ENCODE data around the gene AIFM2. TPM values are rescaled to one million over a fixed set of nuclear protein-coding genes. Genes with fewer than 3 reads are reported as not detected.
A peak's percentile ranks its signal among the peaks of the same experiment; 100 is the strongest.

Gene AIFM2
- total RNA-seq, 2 donors from 2014 or later, result 17.1 to 17.9 TPM

GRCh38 chr10:70115948-70116682 lies 16.5 kb downstream of the AIFM2 start:
- H3K4me3 ChIP-seq, result no peak overlapping the region
- ATAC-seq (ENCODE audit: insufficient number of reproducible peaks, low FRiP score, low read depth) (no peak), DNase-seq (ENCODE audit: low spot score) (no peak)
- H3K27ac ChIP-seq, result no peak overlapping the region
- no peaks in the 10 kb centered on the region for H3K9me3 ChIP-seq
- peaks cover 57% of the 10 kb centered on the region for H3K36me3 ChIP-seq
- no peaks in the 10 kb centered on the region for H3K27me3 ChIP-seq (replicated peaks; ENCODE audit: insufficient read depth)
- TF ChIP-seq, protein P1, sequence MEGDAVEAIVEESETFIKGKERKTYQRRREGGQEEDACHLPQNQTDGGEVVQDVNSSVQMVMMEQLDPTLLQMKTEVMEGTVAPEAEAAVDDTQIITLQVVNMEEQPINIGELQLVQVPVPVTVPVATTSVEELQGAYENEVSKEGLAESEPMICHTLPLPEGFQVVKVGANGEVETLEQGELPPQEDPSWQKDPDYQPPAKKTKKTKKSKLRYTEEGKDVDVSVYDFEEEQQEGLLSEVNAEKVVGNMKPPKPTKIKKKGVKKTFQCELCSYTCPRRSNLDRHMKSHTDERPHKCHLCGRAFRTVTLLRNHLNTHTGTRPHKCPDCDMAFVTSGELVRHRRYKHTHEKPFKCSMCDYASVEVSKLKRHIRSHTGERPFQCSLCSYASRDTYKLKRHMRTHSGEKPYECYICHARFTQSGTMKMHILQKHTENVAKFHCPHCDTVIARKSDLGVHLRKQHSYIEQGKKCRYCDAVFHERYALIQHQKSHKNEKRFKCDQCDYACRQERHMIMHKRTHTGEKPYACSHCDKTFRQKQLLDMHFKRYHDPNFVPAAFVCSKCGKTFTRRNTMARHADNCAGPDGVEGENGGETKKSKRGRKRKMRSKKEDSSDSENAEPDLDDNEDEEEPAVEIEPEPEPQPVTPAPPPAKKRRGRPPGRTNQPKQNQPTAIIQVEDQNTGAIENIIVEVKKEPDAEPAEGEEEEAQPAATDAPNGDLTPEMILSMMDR (IDR thresholded peaks at IDR 0.05), result peak; percentile 88
- no peaks in the 10 kb centered on the region for H3K4me1 ChIP-seq (ENCODE audit: control insufficient read depth in 1 of 2, low read depth in 2 of 2)

DNA sequence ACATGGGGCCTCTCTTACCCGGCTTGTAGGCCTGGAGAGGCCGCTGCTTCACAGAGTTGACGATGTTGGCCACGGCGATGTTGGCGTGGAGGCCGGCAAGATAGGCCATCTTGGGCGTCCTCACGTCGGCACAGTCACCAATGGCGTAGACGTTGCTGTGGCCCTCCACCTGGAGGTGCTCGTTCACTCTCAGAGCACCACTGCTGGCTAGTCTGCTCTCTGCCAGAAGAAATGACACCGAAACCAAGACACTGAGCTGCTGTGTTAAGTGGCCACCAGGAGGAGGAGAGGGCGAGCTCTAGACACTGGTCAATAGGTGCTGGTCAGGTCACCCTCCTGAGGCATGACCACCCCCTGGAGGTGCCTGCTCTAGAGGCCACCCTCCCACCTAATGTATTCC lies 17.7 kb downstream of the AIFM2 start:
- H3K4me1 ChIP-seq (ENCODE audit: control insufficient read depth in 1 of 2, low read depth in 2 of 2), result no peaks in the 10 kb centered on the region
- ATAC-seq (ENCODE audit: insufficient number of reproducible peaks, low FRiP score, low read depth), result no peak
- DNase-seq (ENCODE audit: low spot score), result no peak
- no peaks in the 10 kb centered on the region for H3K27me3 ChIP-seq (replicated peaks; ENCODE audit: insufficient read depth)
- H3K4me3 ChIP-seq, result no peak overlapping the region
- H3K9me3 ChIP-seq, result no peaks in the 10 kb centered on the region
- TF ChIP-seq, protein P1 (IDR thresholded peaks at IDR 0.05), result no peak
- no peak overlapping the region for H3K27ac ChIP-seq
- peaks cover 47% of the 10 kb centered on the region for H3K36me3 ChIP-seq

DNA sequence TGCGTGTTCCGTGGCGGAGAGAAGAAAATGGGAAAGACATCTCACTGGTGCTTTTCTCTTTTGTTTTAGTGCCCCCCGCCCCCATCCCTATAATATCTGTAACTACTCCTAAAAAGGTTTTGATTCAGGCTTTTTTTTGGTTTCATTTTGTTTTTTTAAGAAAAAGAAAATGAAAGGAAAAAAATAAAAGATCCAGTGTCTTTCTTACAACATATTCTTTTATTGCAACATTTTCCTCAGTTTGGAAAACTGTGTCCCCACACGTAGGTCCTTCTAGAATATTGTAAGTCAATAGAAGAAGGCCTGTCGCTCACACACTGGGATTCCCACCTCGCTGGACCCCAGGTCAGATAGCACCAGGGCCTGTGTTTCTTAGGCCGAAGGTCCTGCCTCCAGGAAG lies 20.6 kb downstream of the AIFM2 start:
- DNase-seq (ENCODE audit: low spot score) (no peak), ATAC-seq (ENCODE audit: insufficient number of reproducible peaks, low FRiP score, low read depth) (no peak)
- Histone ChIP-seq H3K36me3 (peaks cover 30% of the 10 kb centered on the region), H3K9me3 (no peaks in the 10 kb centered on the region), H3K4me1 (ENCODE audit: control insufficient read depth in 1 of 2, low read depth in 2 of 2) (no peaks in the 10 kb centered on the region), H3K4me3 (no peak overlapping the region), H3K27me3 (replicated peaks; ENCODE audit: insufficient read depth) (no peaks in the 10 kb centered on the region), H3K27ac (no peak overlapping the region)
- TF ChIP-seq, protein P1 (IDR thresholded peaks at IDR 0.05), result no peak

DNA sequence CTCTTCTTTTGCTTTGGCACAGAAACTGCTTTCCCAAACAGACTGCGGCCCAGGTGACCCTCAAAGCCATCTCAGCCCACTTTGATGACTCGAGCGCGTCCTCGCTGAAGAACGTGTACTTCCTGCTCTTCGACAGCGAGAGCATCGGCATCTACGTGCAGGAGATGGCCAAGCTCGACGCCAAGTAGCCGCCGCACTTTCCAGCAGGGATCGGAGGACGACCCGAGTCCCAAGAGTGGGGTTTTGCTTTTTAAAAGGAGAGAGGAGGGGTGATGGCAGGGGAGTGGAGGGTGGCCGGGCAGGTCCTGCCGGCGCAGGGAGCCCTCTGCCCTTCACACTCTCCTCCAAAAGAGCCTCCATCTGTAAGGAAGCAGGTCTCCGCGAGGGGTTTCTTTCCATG lies 21.1 kb downstream of the AIFM2 start:
- Histone ChIP-seq H3K36me3 (peaks cover 30% of the 10 kb centered on the region), H3K4me3 (no peak overlapping the region), H3K9me3 (no peaks in the 10 kb centered on the region), H3K4me1 (ENCODE audit: control insufficient read depth in 1 of 2, low read depth in 2 of 2) (no peaks in the 10 kb centered on the region), H3K27me3 (replicated peaks; ENCODE audit: insufficient read depth) (no peaks in the 10 kb centered on the region), H3K27ac (no peak overlapping the region)
- TF ChIP-seq, protein P1 (IDR thresholded peaks at IDR 0.05), result no peak
- ATAC-seq (ENCODE audit: insufficient number of reproducible peaks, low FRiP score, low read depth), result no peak
- no peak for DNase-seq (ENCODE audit: low spot score)

DNA sequence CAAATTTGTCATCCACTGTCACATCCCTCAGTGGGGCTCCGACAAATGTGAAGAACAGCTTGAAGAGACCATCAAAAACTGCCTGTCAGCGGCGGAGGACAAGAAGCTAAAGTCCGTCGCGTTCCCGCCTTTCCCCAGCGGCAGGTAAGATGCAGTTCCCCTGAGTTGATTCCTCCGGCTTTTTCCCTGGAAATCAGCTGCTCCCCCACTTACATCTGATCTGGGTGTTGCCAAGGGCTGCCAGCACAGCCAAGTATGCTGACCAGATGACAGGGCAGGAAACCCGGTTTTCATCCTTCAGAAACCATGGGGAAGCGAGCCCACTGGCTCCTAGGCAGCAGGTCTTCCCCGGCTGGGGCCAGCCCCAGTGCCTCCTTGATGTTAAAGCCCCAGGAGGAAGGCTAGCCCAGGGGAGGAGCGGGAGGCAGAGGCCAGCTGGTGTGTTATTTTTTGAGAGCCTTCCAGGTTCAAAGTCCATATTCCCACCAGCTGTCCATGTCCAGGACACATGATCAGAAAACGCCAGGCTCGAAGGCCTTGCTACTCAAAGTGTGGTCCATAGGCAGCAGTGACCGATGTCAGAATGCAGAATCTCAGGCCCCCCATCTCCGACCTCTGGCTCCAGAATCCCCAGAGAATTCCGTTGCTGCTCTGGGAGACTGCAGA lies 23.4 kb downstream of the AIFM2 start:
- TF ChIP-seq, protein P1 (IDR thresholded peaks at IDR 0.05), result no peak
- no peaks in the 10 kb centered on the region for H3K27me3 ChIP-seq (replicated peaks; ENCODE audit: insufficient read depth)
- H3K36me3 ChIP-seq, result peaks cover 21% of the 10 kb centered on the region
- H3K9me3 ChIP-seq, result no peaks in the 10 kb centered on the region
- H3K27ac ChIP-seq, result no peak overlapping the region
- DNase-seq (ENCODE audit: low spot score) (no peak), ATAC-seq (ENCODE audit: insufficient number of reproducible peaks, low FRiP score, low read depth) (no peak)
- no peaks in the 10 kb centered on the region for H3K4me1 ChIP-seq (ENCODE audit: control insufficient read depth in 1 of 2, low read depth in 2 of 2)
- H3K4me3 ChIP-seq, result no peak overlapping the region
